ENCODE results near the gene TBC1D25.
A peak's percentile ranks its signal among the peaks of the same experiment; 100 is the strongest.
"Not testable (repeated sequence)": the region's sequence is repeated elsewhere in the genome, so short reads cannot be mapped to it uniquely, and the experiment has no call there.

Gene TBC1D25

GRCh38 chrX:48514868-48515460 is 24.6 kb upstream of the TBC1D25 start:
- H3K4me3 ChIP-seq (ENCODE audit: severe bottlenecking): no peak overlapping the region
- peak overlapping the region; percentile 28 for H3K27ac ChIP-seq (ENCODE audit: poor library complexity, severe bottlenecking)
- peaks cover 41% of the 10 kb centered on the region for H3K36me3 ChIP-seq (ENCODE audit: low read depth)
- no peaks in the 10 kb centered on the region for H3K27me3 ChIP-seq (ENCODE audit: insufficient read depth, poor library complexity, severe bottlenecking)
- TF ChIP-seq, protein P1, sequence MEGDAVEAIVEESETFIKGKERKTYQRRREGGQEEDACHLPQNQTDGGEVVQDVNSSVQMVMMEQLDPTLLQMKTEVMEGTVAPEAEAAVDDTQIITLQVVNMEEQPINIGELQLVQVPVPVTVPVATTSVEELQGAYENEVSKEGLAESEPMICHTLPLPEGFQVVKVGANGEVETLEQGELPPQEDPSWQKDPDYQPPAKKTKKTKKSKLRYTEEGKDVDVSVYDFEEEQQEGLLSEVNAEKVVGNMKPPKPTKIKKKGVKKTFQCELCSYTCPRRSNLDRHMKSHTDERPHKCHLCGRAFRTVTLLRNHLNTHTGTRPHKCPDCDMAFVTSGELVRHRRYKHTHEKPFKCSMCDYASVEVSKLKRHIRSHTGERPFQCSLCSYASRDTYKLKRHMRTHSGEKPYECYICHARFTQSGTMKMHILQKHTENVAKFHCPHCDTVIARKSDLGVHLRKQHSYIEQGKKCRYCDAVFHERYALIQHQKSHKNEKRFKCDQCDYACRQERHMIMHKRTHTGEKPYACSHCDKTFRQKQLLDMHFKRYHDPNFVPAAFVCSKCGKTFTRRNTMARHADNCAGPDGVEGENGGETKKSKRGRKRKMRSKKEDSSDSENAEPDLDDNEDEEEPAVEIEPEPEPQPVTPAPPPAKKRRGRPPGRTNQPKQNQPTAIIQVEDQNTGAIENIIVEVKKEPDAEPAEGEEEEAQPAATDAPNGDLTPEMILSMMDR (IDR thresholded peaks at IDR 0.05; ENCODE audit: poor library complexity, severe bottlenecking): no peak
- peaks cover 10% of the 10 kb centered on the region for H3K4me1 ChIP-seq (ENCODE audit: insufficient read depth, poor library complexity, severe bottlenecking)
- no peak for DNase-seq (ENCODE audit: low spot score)
- ATAC-seq (ENCODE audit: low read depth): no peak
- no peaks in the 10 kb centered on the region for H3K9me3 ChIP-seq (ENCODE audit: severe bottlenecking)

DNA sequence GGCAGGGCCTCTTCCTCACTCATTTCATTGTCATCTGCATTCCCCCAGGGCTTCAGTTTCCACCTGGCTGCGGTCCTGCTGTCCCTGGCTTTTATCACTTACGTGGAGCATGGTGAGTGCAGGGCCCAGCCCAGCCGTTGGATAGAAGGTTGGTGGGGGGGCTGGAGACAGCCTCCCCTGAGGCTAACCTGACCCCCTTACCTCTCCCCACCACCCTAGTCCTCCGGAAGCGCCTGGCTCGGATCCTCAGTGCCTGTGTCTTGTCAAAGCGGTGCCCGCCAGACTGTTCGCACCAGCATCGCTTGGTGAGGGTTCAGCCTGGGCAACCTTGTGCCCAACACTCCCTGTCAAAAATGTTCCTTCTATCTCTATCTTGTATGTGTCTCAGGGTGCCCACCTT is 23.7 kb upstream of the TBC1D25 start:
- peaks cover 6% of the 10 kb centered on the region for H3K4me1 ChIP-seq (ENCODE audit: insufficient read depth, poor library complexity, severe bottlenecking)
- TF ChIP-seq, protein P1 (IDR thresholded peaks at IDR 0.05; ENCODE audit: poor library complexity, severe bottlenecking): no peak
- H3K27ac ChIP-seq (ENCODE audit: poor library complexity, severe bottlenecking): no peak overlapping the region
- ATAC-seq (ENCODE audit: low read depth): no peak
- no peaks in the 10 kb centered on the region for H3K9me3 ChIP-seq (ENCODE audit: severe bottlenecking)
- H3K36me3 ChIP-seq (ENCODE audit: low read depth): peaks cover 33% of the 10 kb centered on the region
- no peaks in the 10 kb centered on the region for H3K27me3 ChIP-seq (ENCODE audit: insufficient read depth, poor library complexity, severe bottlenecking)
- no peak for DNase-seq (ENCODE audit: low spot score)
- H3K4me3 ChIP-seq (ENCODE audit: severe bottlenecking): no peak overlapping the region

DNA sequence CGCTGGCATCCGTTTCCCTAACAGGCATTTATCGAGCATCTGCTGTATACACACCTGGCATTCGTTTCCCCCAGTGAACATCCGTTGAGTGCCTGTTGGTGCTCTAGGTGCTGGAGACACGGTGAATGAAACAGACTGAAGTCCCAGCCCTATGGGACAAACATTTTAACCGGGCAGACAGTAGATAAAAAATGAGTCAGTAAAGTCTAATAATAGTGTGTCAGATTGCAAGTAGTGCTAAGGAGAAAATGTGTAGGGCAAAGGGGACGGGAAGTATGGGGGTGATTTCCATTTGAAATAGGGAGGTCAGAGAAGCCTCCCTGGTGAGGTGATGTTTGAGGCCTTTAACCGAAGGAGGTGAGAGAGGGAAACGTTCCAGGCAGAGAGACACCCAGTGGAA is 23.2 kb upstream of the TBC1D25 start:
- H3K4me1 ChIP-seq (ENCODE audit: insufficient read depth, poor library complexity, severe bottlenecking): peaks cover 6% of the 10 kb centered on the region
- DNase-seq (ENCODE audit: low spot score) (no peak), ATAC-seq (ENCODE audit: low read depth) (no peak)
- no peak overlapping the region for H3K4me3 ChIP-seq (ENCODE audit: severe bottlenecking)
- peaks cover 32% of the 10 kb centered on the region for H3K36me3 ChIP-seq (ENCODE audit: low read depth)
- no peaks in the 10 kb centered on the region for H3K9me3 ChIP-seq (ENCODE audit: severe bottlenecking)
- H3K27me3 ChIP-seq (ENCODE audit: insufficient read depth, poor library complexity, severe bottlenecking): no peaks in the 10 kb centered on the region
- no peak overlapping the region for H3K27ac ChIP-seq (ENCODE audit: poor library complexity, severe bottlenecking)
- TF ChIP-seq, protein P1 (IDR thresholded peaks at IDR 0.05; ENCODE audit: poor library complexity, severe bottlenecking): no peak

DNA sequence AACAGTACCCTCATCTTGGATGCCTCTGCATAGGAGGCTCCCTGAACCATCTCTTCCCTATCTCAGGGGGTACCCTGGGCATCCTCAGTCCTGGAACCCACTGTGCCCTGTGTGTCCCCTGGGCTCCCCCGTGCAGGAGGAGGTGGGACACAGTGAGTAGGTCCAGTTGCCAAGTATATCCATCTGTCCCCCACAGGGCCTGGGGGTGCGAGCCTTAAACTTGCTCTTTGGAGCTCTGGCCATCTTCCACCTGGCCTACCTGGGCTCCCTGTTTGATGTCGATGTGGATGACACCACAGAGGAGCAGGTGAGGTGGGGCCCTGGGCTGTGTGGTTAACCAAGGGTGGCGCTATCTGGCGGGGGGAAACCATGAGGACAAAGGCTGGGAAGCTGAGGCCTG is 22.5 kb upstream of the TBC1D25 start:
- no peak overlapping the region for H3K27ac ChIP-seq (ENCODE audit: poor library complexity, severe bottlenecking)
- no peak for DNase-seq (ENCODE audit: low spot score)
- no peaks in the 10 kb centered on the region for H3K9me3 ChIP-seq (ENCODE audit: severe bottlenecking)
- no peak for ATAC-seq (ENCODE audit: low read depth)
- peaks cover 6% of the 10 kb centered on the region for H3K4me1 ChIP-seq (ENCODE audit: insufficient read depth, poor library complexity, severe bottlenecking)
- no peaks in the 10 kb centered on the region for H3K27me3 ChIP-seq (ENCODE audit: insufficient read depth, poor library complexity, severe bottlenecking)
- TF ChIP-seq, protein P1 (IDR thresholded peaks at IDR 0.05; ENCODE audit: poor library complexity, severe bottlenecking): no peak
- H3K36me3 ChIP-seq (ENCODE audit: low read depth): peaks cover 29% of the 10 kb centered on the region
- no peak overlapping the region for H3K4me3 ChIP-seq (ENCODE audit: severe bottlenecking)

GRCh38 chrX:48519481-48519880 is 20.0 kb upstream of the TBC1D25 start:
- DNase-seq (ENCODE audit: low spot score): not testable (repeated sequence)
- peak overlapping the region; percentile 72 for H3K27ac ChIP-seq (ENCODE audit: poor library complexity, severe bottlenecking)

More at GRCh38 chrX:48519481-48519880, 20.0 kb upstream of the TBC1D25 start:
- not testable (repeated sequence) for H3K4me1 ChIP-seq (ENCODE audit: insufficient read depth, poor library complexity, severe bottlenecking); ATAC-seq (ENCODE audit: low read depth); H3K9me3 ChIP-seq (ENCODE audit: severe bottlenecking); H3K27me3 ChIP-seq (ENCODE audit: insufficient read depth, poor library complexity, severe bottlenecking); H3K4me3 ChIP-seq (ENCODE audit: severe bottlenecking)
- peaks cover 33% of the 10 kb centered on the region for H3K36me3 ChIP-seq (ENCODE audit: low read depth)
